ENCODE measurements around the gene KDM2B.

- TF ChIP-seq EP300 (IDR thresholded peaks at IDR 0.05; ENCODE audit: borderline replicate concordance in 1 of 2, low read depth in 2 of 2, low read length in 2 of 2) (no peak), CTCF (IDR thresholded peaks at IDR 0.05; ENCODE audit: control extremely low read depth in 1 of 3, insufficient read depth in 1 of 3, low read depth in 1 of 3, low read length in 3 of 3) (no peak), HDAC2 (IDR thresholded peaks at IDR 0.05; ENCODE audit: borderline replicate concordance in 1 of 2, low read depth in 2 of 2, low read length in 2 of 2) (no peak), TEAD4 (IDR thresholded peaks at IDR 0.05; ENCODE audit: low read depth, low read length) (no peak), KDM5A (IDR thresholded peaks at IDR 0.05; ENCODE audit: low read length) (no peak), TCF12 (IDR thresholded peaks at IDR 0.05; ENCODE audit: low read depth, low read length) (no peak), GABPA (IDR thresholded peaks at IDR 0.05; ENCODE audit: borderline replicate concordance, insufficient read depth, low read length) (no peak), BCL11A (IDR thresholded peaks at IDR 0.05; ENCODE audit: low read depth in 2 of 2, low read length in 2 of 2) (no peak), RNF2 (IDR thresholded peaks at IDR 0.05; ENCODE audit: borderline replicate concordance, low read depth, low read length, missing control alignments, poor library complexity, severe bottlenecking) (no peak), BACH1 (IDR thresholded peaks at IDR 0.05; ENCODE audit: low read length) (no peak), JUN (IDR thresholded peaks at IDR 0.05; ENCODE audit: low read depth, low read length) (no peak), SIRT6 (IDR thresholded peaks at IDR 0.05; ENCODE audit: low read length) (no peak)
These were observed 90.2 kb downstream of the KDM2B start for GRCh38 chr12:121490401-121491281.
